ENCODE data around the gene PPP1R14D.

Gene PPP1R14D

GRCh38 chr15:40776537-40777141 lies 51.9 kb downstream of the PPP1R14D start:
- DNase-seq: no peak

GRCh38 chr15:40775740-40776536 lies 52.6 kb downstream of the PPP1R14D start:
- DNase-seq: no peak

- DNase-seq: no peak
Measured at GRCh38 chr15:40775007-40775406, 53.5 kb downstream of the PPP1R14D start.

DNA sequence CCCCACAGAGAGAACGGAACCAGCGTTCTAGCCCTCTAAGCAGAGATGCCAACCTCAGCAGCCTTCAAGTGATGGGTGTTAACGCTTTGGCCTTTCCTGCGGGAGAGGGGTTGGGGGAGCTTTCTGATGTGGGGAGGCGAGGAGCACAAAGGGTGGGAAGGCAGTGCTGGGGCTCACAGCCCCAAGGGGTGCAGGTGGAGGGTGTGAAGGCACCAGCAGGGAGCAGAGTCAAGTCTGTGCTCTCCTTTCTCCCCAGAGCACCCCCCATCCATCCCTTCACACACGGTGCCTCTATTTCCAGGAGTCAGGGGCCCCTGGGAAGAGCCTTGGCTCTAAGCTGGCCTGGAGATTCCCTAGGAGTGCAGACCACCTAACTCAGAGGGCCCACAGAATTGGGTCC lies 54.6 kb downstream of the PPP1R14D start:
- no peak for DNase-seq

- DNase-seq: no peak
Measured at GRCh38 chr15:40773496-40773895, 55.0 kb downstream of the PPP1R14D start.

- no peak for DNase-seq
Measured at GRCh38 chr15:40772014-40772413, 56.5 kb downstream of the PPP1R14D start.

- no peak for DNase-seq
Measured at GRCh38 chr15:40771242-40771641, 57.3 kb downstream of the PPP1R14D start.

GRCh38 chr15:40770147-40770721 lies 58.3 kb downstream of the PPP1R14D start:
- DNase-seq: no peak

GRCh38 chr15:40769274-40770146 lies 59.0 kb downstream of the PPP1R14D start, which contains the start of gene C15orf62:
Gene C15orf62, plus strand, starts transcription at chr15:40769980. Its CDS starts 516 bp downstream, at chr15:40770496.
- DNase-seq: peak; percentile 71

- no peak for DNase-seq
Measured at GRCh38 chr15:40768521-40769273, 59.8 kb downstream of the PPP1R14D start.

DNA sequence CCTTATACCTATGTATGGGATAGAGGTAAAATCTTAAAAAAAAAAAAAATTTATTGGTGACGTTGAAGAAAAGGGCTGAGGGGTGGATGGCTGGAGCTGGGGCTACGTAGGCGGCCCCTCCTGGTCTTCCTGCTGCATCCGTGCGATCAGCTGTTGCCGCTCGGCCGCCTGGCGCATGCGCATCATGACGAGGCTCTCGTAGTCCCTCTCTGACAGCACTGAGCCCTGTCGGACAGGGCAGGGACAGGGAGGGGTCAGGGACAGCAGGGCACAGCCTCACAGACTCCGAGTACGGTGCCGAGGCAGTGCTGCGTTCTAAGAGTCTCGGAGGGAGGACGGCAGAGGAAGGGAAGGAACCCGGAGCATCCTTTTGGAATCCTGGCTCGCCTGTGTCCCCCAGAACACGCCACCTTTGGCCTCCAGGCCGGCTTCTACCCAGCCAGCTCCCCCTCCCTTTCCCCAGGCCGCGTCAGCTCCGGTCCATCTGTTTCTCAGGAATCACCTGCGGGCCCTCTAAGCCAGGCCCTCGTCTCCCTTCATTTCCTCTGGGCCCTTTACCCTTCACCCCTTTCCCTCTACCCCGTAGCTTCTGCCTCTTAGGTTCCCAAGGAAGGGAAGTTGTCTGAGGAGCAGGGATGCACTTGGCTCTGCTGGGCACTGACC lies 60.5 kb downstream of the PPP1R14D start:
- no peak for DNase-seq

DNA sequence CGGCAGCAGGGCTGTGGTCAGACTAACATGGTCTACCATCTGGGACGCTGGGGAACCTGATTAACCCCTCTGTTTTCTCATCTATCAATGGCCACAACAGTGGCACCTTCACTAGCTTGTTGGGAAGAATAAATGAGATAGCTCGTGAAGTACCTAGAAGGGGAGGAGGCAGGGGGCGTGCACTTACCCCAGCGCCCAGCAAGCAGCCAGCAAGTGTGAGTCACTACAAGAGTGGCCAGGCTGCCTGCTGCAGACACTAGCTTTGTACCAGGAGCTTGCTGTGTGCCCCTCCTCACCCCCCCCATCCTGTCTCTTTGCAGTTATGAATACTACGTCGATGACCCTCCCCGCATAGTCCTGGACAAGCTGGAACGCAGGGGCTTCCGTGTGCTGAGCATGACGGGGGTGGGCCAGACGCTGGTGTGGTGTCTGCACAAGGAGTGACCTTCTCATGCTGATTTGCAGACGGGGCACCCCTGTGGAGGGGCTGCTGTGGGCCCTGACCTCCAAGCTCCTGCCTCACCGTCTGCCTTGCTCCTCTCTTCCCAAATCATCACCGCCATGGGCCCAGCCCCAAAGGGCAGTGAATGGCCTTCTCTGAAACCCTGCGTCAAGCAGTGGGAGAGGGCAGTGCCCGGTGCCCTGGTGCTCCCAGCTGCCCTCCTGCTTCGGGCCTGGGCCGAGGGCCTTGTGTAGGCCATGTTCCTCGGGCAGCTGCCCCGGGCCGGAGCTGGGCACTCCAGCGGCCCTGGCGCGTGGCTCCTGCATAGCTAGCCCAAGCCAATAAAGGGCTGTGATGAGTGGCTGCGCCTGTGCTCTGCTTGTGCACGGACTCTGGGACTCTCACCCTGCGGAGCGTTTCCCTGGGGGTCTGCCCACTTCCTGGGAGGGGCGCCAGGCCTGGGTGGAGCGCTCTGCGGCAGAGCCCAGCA lies 61.3 kb downstream of the PPP1R14D start:
- DNase-seq: no peak

DNA sequence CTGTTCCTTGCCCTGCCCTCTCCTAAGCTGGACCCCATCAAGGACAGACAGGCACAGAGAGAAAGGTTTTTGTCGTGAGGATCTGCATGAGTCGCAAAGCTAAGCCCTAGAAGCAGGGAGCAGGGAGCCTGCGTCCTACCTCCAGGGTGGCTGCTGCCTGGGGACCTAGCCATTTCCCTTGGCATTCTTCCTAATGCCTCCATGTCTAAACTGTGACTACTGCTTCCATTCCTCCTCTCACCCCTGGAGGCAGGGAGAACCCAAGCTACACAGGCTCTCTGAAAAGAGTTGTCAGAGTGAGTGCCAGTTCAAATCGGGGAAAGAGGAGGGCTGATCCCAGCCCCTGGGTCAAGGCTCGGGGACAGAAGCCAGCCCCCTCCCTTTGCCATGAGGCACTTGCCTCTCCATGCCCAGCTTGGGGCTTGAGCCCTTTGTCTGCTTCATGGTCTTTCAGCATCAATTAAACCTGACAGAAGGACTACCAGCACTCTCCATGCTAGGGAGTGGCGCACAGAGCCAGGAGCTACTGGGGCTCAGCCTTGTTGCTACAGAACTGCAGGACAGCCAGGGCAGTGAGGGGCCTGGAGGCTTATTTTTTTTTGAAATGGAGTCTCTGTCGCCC lies 62.2 kb downstream of the PPP1R14D start:
- no peak for DNase-seq

Data from activated T-cell treated with anti-CD3 and anti-CD28 coated beads for 4 hours (primary cell).